ENCODE measurements around the gene C19orf33. TPM values are rescaled to one million over a fixed set of nuclear protein-coding genes. Genes with fewer than 3 reads are reported as not detected.

The C19orf33 gene
- total and polyA plus RNA-seq, 9 of the 15 experiments (the other 6 are each of a cell fraction or from before 2014, with no cell fraction given) = 3.2 TPM; not detected in 8

- no peak for TF ChIP-seq JUND (IDR thresholded peaks at IDR 0.05; ENCODE audit: borderline replicate concordance, low read depth, low read length)
- no peak; the same call in 2 of the 3 replicates for TF ChIP-seq JUND (tag; IDR thresholded peaks at IDR 0.05; ENCODE audit: borderline replicate concordance, low read depth, low read length)
- TF ChIP-seq LARP7 (IDR thresholded peaks at IDR 0.05) = peak; percentile 97
- TF ChIP-seq MIER1 (IDR thresholded peaks at IDR 0.05; ENCODE audit: low read depth) = no peak; the same call in 1 of the 2 replicates
- TF ChIP-seq, protein P1, sequence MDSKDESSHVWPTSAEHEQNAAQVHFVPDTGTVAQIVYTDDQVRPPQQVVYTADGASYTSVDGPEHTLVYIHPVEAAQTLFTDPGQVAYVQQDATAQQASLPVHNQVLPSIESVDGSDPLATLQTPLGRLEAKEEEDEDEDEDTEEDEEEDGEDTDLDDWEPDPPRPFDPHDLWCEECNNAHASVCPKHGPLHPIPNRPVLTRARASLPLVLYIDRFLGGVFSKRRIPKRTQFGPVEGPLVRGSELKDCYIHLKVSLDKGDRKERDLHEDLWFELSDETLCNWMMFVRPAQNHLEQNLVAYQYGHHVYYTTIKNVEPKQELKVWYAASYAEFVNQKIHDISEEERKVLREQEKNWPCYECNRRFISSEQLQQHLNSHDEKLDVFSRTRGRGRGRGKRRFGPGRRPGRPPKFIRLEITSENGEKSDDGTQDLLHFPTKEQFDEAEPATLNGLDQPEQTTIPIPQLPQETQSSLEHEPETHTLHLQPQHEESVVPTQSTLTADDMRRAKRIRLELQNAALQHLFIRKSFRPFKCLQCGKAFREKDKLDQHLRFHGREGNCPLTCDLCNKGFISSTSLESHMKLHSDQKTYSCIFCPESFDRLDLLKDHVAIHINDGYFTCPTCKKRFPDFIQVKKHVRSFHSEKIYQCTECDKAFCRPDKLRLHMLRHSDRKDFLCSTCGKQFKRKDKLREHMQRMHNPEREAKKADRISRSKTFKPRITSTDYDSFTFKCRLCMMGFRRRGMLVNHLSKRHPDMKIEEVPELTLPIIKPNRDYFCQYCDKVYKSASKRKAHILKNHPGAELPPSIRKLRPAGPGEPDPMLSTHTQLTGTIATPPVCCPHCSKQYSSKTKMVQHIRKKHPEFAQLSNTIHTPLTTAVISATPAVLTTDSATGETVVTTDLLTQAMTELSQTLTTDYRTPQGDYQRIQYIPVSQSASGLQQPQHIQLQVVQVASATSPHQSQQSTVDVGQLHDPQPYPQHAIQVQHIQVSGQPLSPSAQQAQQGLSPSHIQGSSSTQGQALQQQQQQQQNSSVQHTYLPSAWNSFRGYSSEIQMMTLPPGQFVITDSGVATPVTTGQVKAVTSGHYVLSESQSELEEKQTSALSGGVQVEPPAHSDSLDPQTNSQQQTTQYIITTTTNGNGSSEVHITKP (IDR thresholded peaks at IDR 0.05; ENCODE audit: partially characterized antibody) = peak; percentile 93
- TF ChIP-seq ZBED1 (IDR thresholded peaks at IDR 0.05) = no peak
- TF ChIP-seq ZNF764 (CRISPR knock-in tag; IDR thresholded peaks at IDR 0.05; ENCODE audit: low read depth) = no peak
- no peak for TF ChIP-seq GTF2E2 (tag; IDR thresholded peaks at IDR 0.05)
- TF ChIP-seq, protein P2, sequence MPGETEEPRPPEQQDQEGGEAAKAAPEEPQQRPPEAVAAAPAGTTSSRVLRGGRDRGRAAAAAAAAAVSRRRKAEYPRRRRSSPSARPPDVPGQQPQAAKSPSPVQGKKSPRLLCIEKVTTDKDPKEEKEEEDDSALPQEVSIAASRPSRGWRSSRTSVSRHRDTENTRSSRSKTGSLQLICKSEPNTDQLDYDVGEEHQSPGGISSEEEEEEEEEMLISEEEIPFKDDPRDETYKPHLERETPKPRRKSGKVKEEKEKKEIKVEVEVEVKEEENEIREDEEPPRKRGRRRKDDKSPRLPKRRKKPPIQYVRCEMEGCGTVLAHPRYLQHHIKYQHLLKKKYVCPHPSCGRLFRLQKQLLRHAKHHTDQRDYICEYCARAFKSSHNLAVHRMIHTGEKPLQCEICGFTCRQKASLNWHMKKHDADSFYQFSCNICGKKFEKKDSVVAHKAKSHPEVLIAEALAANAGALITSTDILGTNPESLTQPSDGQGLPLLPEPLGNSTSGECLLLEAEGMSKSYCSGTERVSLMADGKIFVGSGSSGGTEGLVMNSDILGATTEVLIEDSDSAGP (CRISPR knock-in tag; IDR thresholded peaks at IDR 0.05) = no peak
- no peak for TF ChIP-seq ZKSCAN3 (CRISPR knock-in tag; IDR thresholded peaks at IDR 0.05)
- TF ChIP-seq, protein P3, sequence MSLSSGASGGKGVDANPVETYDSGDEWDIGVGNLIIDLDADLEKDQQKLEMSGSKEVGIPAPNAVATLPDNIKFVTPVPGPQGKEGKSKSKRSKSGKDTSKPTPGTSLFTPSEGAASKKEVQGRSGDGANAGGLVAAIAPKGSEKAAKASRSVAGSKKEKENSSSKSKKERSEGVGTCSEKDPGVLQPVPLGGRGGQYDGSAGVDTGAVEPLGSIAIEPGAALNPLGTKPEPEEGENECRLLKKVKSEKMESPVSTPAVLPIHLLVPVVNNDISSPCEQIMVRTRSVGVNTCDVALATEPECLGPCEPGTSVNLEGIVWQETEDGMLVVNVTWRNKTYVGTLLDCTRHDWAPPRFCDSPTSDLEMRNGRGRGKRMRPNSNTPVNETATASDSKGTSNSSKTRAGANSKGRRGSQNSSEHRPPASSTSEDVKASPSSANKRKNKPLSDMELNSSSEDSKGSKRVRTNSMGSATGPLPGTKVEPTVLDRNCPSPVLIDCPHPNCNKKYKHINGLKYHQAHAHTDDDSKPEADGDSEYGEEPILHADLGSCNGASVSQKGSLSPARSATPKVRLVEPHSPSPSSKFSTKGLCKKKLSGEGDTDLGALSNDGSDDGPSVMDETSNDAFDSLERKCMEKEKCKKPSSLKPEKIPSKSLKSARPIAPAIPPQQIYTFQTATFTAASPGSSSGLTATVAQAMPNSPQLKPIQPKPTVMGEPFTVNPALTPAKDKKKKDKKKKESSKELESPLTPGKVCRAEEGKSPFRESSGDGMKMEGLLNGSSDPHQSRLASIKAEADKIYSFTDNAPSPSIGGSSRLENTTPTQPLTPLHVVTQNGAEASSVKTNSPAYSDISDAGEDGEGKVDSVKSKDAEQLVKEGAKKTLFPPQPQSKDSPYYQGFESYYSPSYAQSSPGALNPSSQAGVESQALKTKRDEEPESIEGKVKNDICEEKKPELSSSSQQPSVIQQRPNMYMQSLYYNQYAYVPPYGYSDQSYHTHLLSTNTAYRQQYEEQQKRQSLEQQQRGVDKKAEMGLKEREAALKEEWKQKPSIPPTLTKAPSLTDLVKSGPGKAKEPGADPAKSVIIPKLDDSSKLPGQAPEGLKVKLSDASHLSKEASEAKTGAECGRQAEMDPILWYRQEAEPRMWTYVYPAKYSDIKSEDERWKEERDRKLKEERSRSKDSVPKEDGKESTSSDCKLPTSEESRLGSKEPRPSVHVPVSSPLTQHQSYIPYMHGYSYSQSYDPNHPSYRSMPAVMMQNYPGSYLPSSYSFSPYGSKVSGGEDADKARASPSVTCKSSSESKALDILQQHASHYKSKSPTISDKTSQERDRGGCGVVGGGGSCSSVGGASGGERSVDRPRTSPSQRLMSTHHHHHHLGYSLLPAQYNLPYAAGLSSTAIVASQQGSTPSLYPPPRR (CRISPR knock-in tag; IDR thresholded peaks at IDR 0.05; ENCODE audit: borderline replicate concordance) = no peak
- no peak for TF ChIP-seq ATF7 (IDR thresholded peaks at IDR 0.05)
- no peak for TF ChIP-seq SMAD1 (IDR thresholded peaks at IDR 0.05; ENCODE audit: low read depth, low read length, partially characterized antibody)
- peak; percentile 54 for TF ChIP-seq RBFOX2 (IDR thresholded peaks at IDR 0.05; ENCODE audit: low read depth, low read length)
- 0 out of 2 replicates have a peak, but pooled peaks have one; percentile 21 for TF ChIP-seq CBX5 (IDR thresholded peaks at IDR 0.05; ENCODE audit: borderline replicate concordance, low read depth)
- no peak for TF ChIP-seq ZNF644 (tag; IDR thresholded peaks at IDR 0.05; ENCODE audit: low read depth)
- no peak for TF ChIP-seq MTA3 (IDR thresholded peaks at IDR 0.05; ENCODE audit: borderline replicate concordance)
Observed at GRCh38 chr19:38336638-38337359, 32.7 kb downstream of the C19orf33 start (continued).

All from K562 (cell line).